PC-9 (cell line): Measurements from ENCODE around the gene ZMYM4.

ENCODE experiments used
- EZH2 ChIP-seq: fragments of 200-600 bp; sonication (generic); IDR thresholded peaks from 2 replicates; pipeline ENCODE4 v1.8.0; 2017; ENCODE audit warnings: antibody characterized with exemption, low read depth
- TF ChIP-seq, protein P1 (sequence below): fragments of 200-600 bp; sonication (generic); conservative IDR thresholded peaks from 2 replicates; pipeline ENCODE4 v1.6.1; 2017; ENCODE audit warnings: mixed run types, antibody characterized with exemption, mild to moderate bottlenecking, moderate library complexity

GRCh38 chr1:35359995-35360394 is 91.5 kb downstream of the ZMYM4 start:
- TF ChIP-seq, protein P1, sequence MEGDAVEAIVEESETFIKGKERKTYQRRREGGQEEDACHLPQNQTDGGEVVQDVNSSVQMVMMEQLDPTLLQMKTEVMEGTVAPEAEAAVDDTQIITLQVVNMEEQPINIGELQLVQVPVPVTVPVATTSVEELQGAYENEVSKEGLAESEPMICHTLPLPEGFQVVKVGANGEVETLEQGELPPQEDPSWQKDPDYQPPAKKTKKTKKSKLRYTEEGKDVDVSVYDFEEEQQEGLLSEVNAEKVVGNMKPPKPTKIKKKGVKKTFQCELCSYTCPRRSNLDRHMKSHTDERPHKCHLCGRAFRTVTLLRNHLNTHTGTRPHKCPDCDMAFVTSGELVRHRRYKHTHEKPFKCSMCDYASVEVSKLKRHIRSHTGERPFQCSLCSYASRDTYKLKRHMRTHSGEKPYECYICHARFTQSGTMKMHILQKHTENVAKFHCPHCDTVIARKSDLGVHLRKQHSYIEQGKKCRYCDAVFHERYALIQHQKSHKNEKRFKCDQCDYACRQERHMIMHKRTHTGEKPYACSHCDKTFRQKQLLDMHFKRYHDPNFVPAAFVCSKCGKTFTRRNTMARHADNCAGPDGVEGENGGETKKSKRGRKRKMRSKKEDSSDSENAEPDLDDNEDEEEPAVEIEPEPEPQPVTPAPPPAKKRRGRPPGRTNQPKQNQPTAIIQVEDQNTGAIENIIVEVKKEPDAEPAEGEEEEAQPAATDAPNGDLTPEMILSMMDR: no peak
- TF ChIP-seq EZH2: no peak
